Measurements from ENCODE around the gene STK40.

The STK40 gene

GRCh38 chr1:36354486-36354885 is 31.2 kb downstream of the STK40 start:
- TF ChIP-seq CTCF (IDR thresholded peaks at IDR 0.05; ENCODE audit: low read depth, low read length, missing control alignments), result no peak
- H3K4me3 ChIP-seq (ENCODE audit: low read depth, low read length), result no peak overlapping the region
- DNase-seq (ENCODE audit: low read depth), result no peak

GRCh38 chr1:36352910-36353878 is 32.5 kb downstream of the STK40 start:
- no peak overlapping the region for H3K4me3 ChIP-seq (ENCODE audit: low read depth, low read length)
- no peak for TF ChIP-seq CTCF (IDR thresholded peaks at IDR 0.05; ENCODE audit: low read depth, low read length, missing control alignments)

GRCh38 chr1:36352125-36352909 is 33.4 kb downstream of the STK40 start:
- no peak for DNase-seq (ENCODE audit: low read depth)
- no peak overlapping the region for H3K4me3 ChIP-seq (ENCODE audit: low read depth, low read length)
- no peak for TF ChIP-seq CTCF (IDR thresholded peaks at IDR 0.05; ENCODE audit: low read depth, low read length, missing control alignments)

More at GRCh38 chr1:36352910-36353878, 32.5 kb downstream of the STK40 start:
- no peak for DNase-seq (ENCODE audit: low read depth)

- no peak overlapping the region for H3K4me3 ChIP-seq (ENCODE audit: low read depth, low read length)
- TF ChIP-seq CTCF (IDR thresholded peaks at IDR 0.05; ENCODE audit: low read depth, low read length, missing control alignments), result no peak
- no peak for DNase-seq (ENCODE audit: low read depth)
Observed at GRCh38 chr1:36351227-36351977, 34.3 kb downstream of the STK40 start.

GRCh38 chr1:36350659-36351226 is 35.0 kb downstream of the STK40 start:
- no peak overlapping the region for H3K4me3 ChIP-seq (ENCODE audit: low read depth, low read length)
- no peak for DNase-seq (ENCODE audit: low read depth)
- TF ChIP-seq CTCF (IDR thresholded peaks at IDR 0.05; ENCODE audit: low read depth, low read length, missing control alignments), result no peak

GRCh38 chr1:36349839-36350238 is 35.9 kb downstream of the STK40 start:
- TF ChIP-seq CTCF (IDR thresholded peaks at IDR 0.05; ENCODE audit: low read depth, low read length, missing control alignments), result no peak
- H3K4me3 ChIP-seq (ENCODE audit: low read depth, low read length), result no peak overlapping the region
- DNase-seq (ENCODE audit: low read depth), result no peak

Measured in GM12864 (cell line).